HG03135 (cell line): ENCODE results near the gene MIP.
"Not testable (repeated sequence)": the region's sequence is repeated elsewhere in the genome, so short reads cannot be mapped to it uniquely, and the experiment has no call there.

ENCODE experiments used
- ATAC-seq: cut with Tn5 transposase; IDR thresholded peaks from one replicate; pipeline ENCODE4 v1.9.1; 2021; ENCODE audit warnings: mild to moderate bottlenecking, moderate library complexity; ENCODE audit not compliant: unreplicated experiment

Gene MIP

DNA sequence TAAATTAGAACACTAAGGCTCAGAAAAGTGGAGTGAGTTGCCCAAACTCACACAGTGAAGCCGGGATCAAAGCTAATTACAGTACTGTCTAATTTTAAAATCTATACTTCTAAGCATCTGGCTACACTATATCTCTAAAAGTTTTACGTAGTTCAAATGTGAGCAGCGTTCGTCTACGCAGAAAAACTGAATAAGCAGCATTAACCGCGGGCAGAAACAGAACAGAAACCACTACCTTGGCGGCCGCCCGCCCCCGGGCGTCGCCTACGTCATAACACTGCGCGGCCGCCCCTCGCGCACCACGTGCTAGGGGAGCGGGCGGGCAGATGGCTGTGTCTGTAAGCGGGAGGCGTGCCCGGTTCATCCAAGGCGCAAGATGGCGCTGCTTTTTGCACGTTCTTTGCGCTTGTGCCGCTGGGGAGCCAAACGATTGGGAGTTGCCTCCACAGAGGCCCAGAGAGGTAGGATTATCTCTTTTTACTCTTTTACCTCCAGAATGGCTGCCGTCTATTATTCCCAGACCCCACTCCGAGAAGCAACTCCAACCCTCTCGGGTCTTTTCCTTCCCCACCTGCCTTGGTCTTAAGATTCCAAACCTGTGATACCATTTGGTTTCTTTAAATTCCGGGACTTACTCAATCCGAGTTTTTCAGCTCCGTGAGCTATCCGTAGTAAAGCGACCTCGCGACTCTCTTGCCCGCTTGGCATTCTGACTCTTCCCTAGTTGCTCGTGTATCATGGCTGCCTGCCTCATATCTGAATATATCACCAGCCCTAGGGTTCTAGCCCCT, 14.0 kb upstream of the MIP start, which contains the start of gene SPRYD4:
SPRYD4 (plus strand) TSS at position 363 of the 791 bp plus-strand sequence; CDS start at position 377, 14 bp downstream.
- ATAC-seq = peak; percentile 80

- no peak for ATAC-seq
These were observed 8.1 kb upstream of the MIP start for GRCh38 chr12:56462565-56462964.

- no peak for ATAC-seq
These were observed 7.0 kb upstream of the MIP start for GRCh38 chr12:56461235-56462159.

DNA sequence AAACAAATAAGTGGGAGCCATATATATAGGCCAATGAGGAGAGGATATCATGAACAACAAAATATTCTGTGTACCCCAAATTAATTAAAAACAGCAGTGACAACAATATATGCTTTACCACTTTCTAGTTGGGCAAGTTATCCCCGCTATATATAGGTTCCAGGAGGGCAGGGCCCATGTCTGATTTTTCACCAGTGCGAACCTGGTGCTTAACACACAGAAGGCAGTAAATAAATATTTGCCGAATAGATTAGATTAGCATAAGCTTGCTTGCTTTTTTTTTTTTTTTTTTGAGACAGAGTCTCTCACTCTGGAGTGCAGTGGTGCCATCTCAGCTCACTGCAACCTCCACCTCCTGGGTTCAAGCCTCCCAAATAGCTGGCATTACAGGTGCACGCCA, 3.4 kb upstream of the MIP start:
- no peak for ATAC-seq

GRCh38 chr12:56451147-56451546, 3.3 kb downstream of the MIP start:
- no peak for ATAC-seq

DNA sequence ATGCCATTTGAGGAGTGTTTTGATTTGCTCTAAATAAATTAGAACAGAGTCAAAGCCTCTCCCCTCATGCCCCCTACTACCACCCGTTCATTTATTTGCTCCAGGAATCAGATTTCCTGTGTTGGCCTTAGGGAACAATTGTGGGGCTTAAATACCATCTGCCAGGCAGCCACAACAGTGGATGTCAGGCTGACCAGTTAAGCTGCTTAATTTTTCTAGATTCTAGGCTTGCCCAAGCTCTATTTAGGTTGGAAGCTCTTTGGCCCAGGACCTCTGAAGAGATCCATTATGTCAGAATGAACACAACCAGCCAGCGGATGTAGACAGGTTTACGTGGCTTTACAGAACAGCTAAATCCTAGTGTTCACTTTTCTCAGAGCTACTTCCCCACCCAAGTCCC, 4.2 kb downstream of the MIP start:
- ATAC-seq = no peak

GRCh38 chr12:56449622-56449984, 4.9 kb downstream of the MIP start:
- ATAC-seq = no peak

DNA sequence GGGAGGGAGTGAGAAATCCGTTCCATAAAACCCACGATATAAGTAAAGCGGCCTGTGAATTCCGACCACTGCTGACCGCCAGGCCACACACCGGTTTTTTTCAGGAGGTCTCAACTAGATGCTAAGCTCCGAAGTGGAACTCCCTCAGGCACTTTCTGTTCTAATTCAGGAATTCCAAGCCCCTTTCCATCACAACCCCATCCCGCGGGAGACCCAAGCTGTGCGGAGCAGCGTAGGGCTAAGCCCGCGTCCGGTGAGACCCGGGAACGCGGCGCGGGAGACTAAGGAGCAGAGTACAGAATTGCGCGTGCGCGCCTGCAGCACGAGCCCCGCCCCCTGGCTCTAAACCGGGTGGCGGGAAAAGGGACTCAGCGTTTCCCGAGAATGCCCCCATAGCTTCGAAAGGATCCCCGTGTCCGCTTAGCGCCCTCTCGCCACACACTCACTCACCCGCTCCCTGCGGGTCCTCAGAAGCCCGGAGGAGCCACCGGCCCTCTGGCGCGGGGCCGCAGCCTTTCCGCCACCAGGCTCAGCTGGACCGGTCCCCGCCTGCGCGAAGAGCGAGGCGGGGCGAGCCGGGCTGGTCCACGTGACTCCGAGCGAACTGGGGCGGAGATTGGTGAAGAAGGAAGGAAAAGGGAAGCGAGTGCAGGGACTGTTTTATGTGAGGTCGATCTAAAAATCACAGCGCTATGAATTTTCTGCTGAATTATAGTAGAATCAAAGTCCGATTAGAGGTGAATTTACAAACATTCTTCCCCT, 5.4 kb downstream of the MIP start, which contains the start of gene TIMELESS:
TIMELESS (minus strand) TSS at position 567 of the 762 bp plus-strand sequence. CDS start 15,256 bp downstream, outside the sequence.
- peak; percentile 97 for ATAC-seq

GRCh38 chr12:56443208-56443607, 11.2 kb downstream of the MIP start:
- ATAC-seq = not testable (repeated sequence)

- no peak for ATAC-seq
These were observed 16.9 kb downstream of the MIP start for GRCh38 chr12:56437430-56438176.

DNA sequence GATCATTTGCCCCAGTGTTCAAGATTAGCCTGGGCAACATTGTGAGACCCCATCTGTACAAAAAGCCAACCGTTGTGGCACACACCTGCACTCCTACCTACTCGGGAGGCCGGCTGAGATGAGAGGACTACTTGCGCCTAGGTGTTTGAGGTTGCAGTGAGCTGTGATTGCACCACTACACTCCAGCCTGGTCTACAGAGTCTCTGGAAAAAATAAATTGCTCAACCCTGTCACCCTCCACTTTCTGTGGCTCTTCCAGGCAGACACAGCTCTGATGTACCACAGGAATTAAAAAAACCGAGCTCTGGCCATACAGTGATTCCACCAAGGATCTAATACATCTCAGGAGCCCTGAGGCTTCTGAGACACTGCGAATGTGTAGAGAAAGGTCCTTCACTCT, 19.6 kb downstream of the MIP start:
- ATAC-seq = no peak

DNA sequence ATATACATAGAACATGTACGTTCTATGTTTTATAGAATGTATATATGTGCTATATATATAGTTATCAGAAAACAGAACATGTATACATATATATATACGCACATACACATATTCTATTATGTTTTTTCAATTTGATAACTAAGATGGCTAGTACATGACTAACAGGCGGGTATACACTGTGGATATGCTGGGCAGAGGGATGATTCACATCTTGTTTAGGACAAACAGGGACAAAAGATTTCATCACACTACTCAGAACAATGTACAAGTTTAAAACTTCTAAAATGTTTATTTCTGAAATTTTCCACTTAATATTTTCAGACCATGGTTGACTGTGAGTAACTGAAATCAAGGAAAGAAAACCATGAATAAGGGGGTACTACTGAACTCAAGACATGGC, 22.6 kb downstream of the MIP start:
- ATAC-seq = no peak

DNA sequence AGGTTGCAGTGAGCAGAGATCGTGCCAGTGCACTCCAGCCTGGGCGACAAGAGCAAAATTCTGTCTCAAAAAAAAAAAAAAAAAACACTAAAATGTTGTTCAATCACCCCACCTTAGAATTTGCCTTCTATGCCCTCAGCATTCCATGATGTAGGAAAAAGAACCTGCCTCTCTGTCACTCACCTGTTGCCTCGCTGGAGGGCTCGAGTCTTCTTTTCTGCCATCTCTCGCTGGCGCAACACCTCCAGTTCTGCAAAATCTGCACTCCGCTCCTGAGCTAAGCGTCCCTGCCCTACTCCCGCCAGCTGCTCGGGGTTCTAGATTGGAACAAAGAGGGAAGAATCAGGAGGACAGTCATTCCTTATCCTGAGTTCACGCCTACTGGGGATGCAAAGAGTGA, 23.2 kb downstream of the MIP start:
- no peak for ATAC-seq

DNA sequence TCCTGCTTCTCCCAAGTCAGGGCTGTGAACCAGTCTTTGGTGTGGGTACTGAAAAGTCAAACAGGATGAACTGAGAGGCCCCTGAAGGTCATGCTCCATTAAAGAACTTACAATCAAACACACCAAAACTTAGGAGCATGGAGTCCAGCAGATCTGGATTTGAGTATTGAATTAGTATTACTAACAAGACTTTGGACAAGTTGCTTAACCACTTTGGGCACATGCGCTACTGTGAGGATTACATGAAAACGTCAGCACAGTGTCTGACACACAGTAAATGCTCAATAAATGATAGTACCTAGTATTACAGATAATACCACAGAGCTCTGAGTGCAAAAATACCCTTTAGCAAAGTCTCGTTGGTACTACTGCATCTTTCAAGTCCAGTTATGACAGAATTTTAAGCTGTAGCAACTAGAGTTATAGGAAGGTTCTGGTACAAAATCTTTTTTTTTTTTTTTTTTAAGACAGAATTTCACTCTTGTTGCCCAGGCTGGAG, 28.5 kb downstream of the MIP start:
- no peak for ATAC-seq

DNA sequence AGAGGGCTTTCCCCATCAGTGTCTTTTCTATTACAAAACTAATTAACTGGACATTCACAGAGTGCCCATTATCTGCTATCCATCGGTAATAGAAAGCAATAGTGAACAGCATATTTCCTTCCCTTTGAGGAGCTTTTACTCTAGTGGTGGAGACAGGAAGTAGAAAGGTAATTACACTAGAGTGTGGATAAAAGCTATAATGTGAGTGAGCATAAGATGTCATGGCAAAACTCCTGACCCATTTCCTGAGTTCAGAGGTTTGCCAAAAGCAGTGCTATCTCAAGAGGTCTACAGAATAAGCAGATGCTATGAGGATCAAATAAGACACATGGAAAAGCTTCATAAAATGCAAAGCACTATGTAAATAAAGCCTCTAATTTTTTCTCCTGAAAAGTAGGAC, 29.3 kb downstream of the MIP start:
- no peak for ATAC-seq

GRCh38 chr12:56420411-56420810, 34.0 kb downstream of the MIP start:
- no peak for ATAC-seq

DNA sequence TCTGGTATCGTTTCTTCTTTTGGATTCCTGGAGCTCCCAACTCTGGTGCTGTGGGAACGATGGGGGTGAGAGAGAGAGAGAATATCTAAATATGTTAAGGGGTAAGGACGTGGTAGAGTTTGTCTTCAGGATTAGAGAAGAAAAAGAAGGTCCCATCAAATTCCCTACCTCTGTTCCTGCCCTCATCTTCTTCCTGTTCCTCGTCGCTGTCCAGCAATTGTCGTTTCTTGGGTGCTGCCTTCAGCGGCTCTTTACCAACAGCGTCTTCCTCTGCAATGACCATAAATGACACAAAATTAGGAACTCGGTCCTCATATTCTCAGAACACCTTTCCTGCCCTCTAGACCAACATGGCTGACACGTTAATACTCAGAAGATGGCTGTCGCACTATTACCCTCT, 36.7 kb downstream of the MIP start:
- no peak for ATAC-seq

- ATAC-seq = no peak
These were observed 40.1 kb downstream of the MIP start for GRCh38 chr12:56414401-56414800.

DNA sequence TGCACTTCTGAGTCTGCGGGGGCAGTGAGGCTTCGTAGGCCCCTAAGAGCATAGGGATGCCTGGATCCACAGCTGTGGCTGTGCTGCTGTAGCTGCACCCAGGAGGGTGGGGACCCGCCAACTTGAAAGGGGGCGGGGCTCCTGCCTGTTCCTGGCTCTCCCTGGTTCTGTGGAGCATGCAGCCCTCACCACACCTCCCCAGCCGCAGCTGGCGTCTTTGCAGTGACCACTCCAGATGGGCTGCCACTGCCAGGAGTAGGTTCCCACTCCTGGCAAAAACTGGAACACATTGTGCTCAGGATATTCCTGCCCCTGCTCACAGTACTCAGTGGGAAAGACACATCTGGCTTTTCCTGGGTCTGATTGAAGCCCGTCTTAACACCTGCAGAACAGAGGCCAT, 41.1 kb downstream of the MIP start:
- no peak for ATAC-seq
